Caco-2 (cell line): ENCODE results near the gene DAPK1. TPM values are rescaled to one million over a fixed set of nuclear protein-coding genes. Genes with fewer than 3 reads are reported as not detected.

ENCODE experiments used
- BruUV-seq: library from RNA; stranded (reverse); fragments of 400-500 nt; replicated peaks from 2 replicates; lab custom pipeline; 2021; lab: Mats Ljungman, UMichigan
- CTCF ChIA-PET: fragments of 300-600 bp; sonication (Branson Sonifier 250); formaldehyde crosslinking; loops from one replicate; lab custom pipeline; 2022; ENCODE audit warnings: antibody characterized with exemption; lab: Charles Lee
- POLR2A ChIA-PET: fragments of 300-600 bp; sonication (Branson Sonifier 250); formaldehyde crosslinking; loops from one replicate; lab custom pipeline; 2022; ENCODE audit warnings: antibody characterized with exemption; lab: Charles Lee
- DNase-seq, 2 experiments: peaks; one replicate each; pipeline versions ENCODE4 v3.0.0 to v3.0.0-alpha.2; 2020 to 2022
- H3K27me3 ChIP-seq: replicated peaks from 2 replicates; pipeline ENCODE4 v1.6.0; 2011; ENCODE audit warnings: low read length; ENCODE audit not compliant: control insufficient read depth, insufficient read depth
- H3K36me3 ChIP-seq: 2 replicates; pipeline ENCODE4 v1.5.1; 2011; ENCODE audit warnings: low read length; ENCODE audit not compliant: control insufficient read depth, insufficient read depth
- H3K4me1 ChIP-seq: fragments of 250-450 bp; sonication (Bioruptor Pico); 2 replicates; pipeline ENCODE4 v1.5.1; 2020; ENCODE audit warnings: mild to moderate bottlenecking
- H3K4me3 ChIP-seq: 2 replicates; pipeline ENCODE4 v1.5.1; 2011; ENCODE audit warnings: low read depth, mild to moderate bottlenecking, control low read depth, low read length
- H3K9me3 ChIP-seq: fragments of 250-450 bp; sonication (Bioruptor Pico); 2 replicates; pipeline ENCODE4 v1.5.1; 2020; ENCODE audit warnings: mild to moderate bottlenecking, moderate library complexity
- H3K27ac Mint-ChIP-seq: one replicate; pipeline ENCODE4 v1.8.0; 2022; ENCODE audit warnings: mixed read lengths; ENCODE audit not compliant: unreplicated experiment
- H3K27me3 Mint-ChIP-seq: one replicate; pipeline ENCODE4 v1.8.0; 2022; ENCODE audit warnings: mixed read lengths; ENCODE audit not compliant: insufficient read depth, unreplicated experiment
- H3K36me3 Mint-ChIP-seq: one replicate; pipeline ENCODE4 v1.8.0; 2022; ENCODE audit warnings: mild to moderate bottlenecking, mixed read lengths; ENCODE audit not compliant: insufficient read depth, unreplicated experiment
- H3K4me1 Mint-ChIP-seq: one replicate; pipeline ENCODE4 v1.8.0; 2022; ENCODE audit warnings: low read depth, mixed read lengths; ENCODE audit not compliant: unreplicated experiment
- H3K4me3 Mint-ChIP-seq: one replicate; pipeline ENCODE4 v1.8.0; 2022; ENCODE audit warnings: mild to moderate bottlenecking, moderate library complexity, mixed read lengths; ENCODE audit not compliant: unreplicated experiment
- H3K9me3 Mint-ChIP-seq: one replicate; pipeline ENCODE4 v1.8.0; 2022; ENCODE audit warnings: mixed read lengths; ENCODE audit not compliant: unreplicated experiment
- intact Hi-C: fragments of 100-400 bp; cut with micrococcal nuclease; formaldehyde crosslinking; loops from one replicate; pipeline ENCODE4 v1.10.0; 2022; ENCODE audit not compliant: unreplicated experiment
- total RNA-seq: library from RNA; stranded (reverse); gene quantifications from 2 replicates; pipeline ENCODE4 v1.2.3, GENCODE V29; 2022
- TF ChIP-seq, protein P1 (sequence below), 2 experiments: fragments of 200-600 bp in 1 of 2; IDR thresholded peaks; 1 replicate in 1 of 2; 2 replicates in 1 of 2; pipeline versions ENCODE4 v1.5.1 to v1.8.0; 2011 to 2022; ENCODE audit warnings: antibody characterized with exemption in 1 of 2, control low read depth in 1 of 2, inconsistent platforms in 1 of 2, low read depth in 1 of 2, low read length in 1 of 2, mild to moderate bottlenecking in 1 of 2, moderate library complexity in 1 of 2; ENCODE audit not compliant: insufficient read depth in 1 of 2, severe bottlenecking in 1 of 2, unreplicated experiment in 1 of 2

DAPK1 gene
- total RNA-seq, 1 experiment from 2014 or later: 79.2 TPM

GRCh38 chr9:87465816-87466215 is 31.9 kb upstream of the DAPK1 start:
- H3K36me3 ChIP-seq: no peaks in the 10 kb centered on the region
- H3K36me3 Mint-ChIP-seq: no peaks in the 10 kb centered on the region
- H3K27ac Mint-ChIP-seq: no peak overlapping the region
- H3K4me1 ChIP-seq: 0 out of 2 replicates have a peak, but pooled peaks cover 4% of the 10 kb centered on the region
- TF ChIP-seq, protein P1, sequence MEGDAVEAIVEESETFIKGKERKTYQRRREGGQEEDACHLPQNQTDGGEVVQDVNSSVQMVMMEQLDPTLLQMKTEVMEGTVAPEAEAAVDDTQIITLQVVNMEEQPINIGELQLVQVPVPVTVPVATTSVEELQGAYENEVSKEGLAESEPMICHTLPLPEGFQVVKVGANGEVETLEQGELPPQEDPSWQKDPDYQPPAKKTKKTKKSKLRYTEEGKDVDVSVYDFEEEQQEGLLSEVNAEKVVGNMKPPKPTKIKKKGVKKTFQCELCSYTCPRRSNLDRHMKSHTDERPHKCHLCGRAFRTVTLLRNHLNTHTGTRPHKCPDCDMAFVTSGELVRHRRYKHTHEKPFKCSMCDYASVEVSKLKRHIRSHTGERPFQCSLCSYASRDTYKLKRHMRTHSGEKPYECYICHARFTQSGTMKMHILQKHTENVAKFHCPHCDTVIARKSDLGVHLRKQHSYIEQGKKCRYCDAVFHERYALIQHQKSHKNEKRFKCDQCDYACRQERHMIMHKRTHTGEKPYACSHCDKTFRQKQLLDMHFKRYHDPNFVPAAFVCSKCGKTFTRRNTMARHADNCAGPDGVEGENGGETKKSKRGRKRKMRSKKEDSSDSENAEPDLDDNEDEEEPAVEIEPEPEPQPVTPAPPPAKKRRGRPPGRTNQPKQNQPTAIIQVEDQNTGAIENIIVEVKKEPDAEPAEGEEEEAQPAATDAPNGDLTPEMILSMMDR (IDR thresholded peaks at IDR 0.05; ENCODE audit: insufficient read depth in 1 of 2, low read depth in 1 of 2, low read length in 1 of 2, severe bottlenecking in 1 of 2, unreplicated experiment in 1 of 2): no peak
- ChIA-PET POLR2A (no interaction called here), CTCF (no interaction called here)
- intact Hi-C loops: no loop called here
- no peaks in the 10 kb centered on the region for H3K9me3 Mint-ChIP-seq
- H3K27me3 ChIP-seq: no peaks in the 10 kb centered on the region
- no peak for DNase-seq
- no peaks in the 10 kb centered on the region for H3K4me1 Mint-ChIP-seq
- no peaks in the 10 kb centered on the region for H3K27me3 Mint-ChIP-seq
- H3K4me3 ChIP-seq: no peak overlapping the region
- no TSS peak for BruUV-seq
- no peak overlapping the region for H3K4me3 Mint-ChIP-seq
- no peaks in the 10 kb centered on the region for H3K9me3 ChIP-seq

DNA sequence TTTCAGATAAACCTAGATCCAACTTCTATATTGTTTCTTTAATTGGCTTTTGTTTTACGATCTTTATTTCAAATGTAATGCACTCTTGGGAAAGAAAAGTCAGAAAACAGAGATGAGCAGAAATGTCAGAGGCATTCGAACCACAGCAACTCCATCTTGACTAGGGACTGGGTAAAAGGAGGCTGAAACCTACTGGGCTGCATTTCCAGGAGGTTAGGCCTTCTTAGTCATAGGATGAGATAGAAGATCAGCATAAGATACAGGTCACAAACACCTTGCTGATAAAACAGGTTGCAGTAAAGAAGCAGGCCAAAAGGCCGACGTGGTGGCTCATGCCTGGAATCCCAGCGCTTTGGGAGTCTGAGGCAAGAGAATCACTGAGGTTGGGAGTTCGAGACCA is 30.5 kb upstream of the DAPK1 start:
- Mint-ChIP-seq H3K27me3 (no peaks in the 10 kb centered on the region), H3K4me3 (no peak overlapping the region)
- CTCF ChIA-PET: no interaction called here

GRCh38 chr9:87469793-87470465 is 27.7 kb upstream of the DAPK1 start:
- Histone ChIP-seq H3K27me3 (no peaks in the 10 kb centered on the region), H3K9me3 (no peaks in the 10 kb centered on the region), H3K4me3 (no peak overlapping the region), H3K36me3 (no peaks in the 10 kb centered on the region), H3K4me1 (0 out of 2 replicates have a peak, but pooled peaks cover under 1% of the 10 kb centered on the region)
- CTCF ChIA-PET: no interaction called here
- no TSS peak for BruUV-seq
- Mint-ChIP-seq H3K27ac (no peak overlapping the region), H3K9me3 (no peaks in the 10 kb centered on the region), H3K27me3 (no peaks in the 10 kb centered on the region), H3K4me1 (no peaks in the 10 kb centered on the region), H3K36me3 (no peaks in the 10 kb centered on the region), H3K4me3 (no peak overlapping the region)
- no peak for DNase-seq
- TF ChIP-seq, protein P1 (IDR thresholded peaks at IDR 0.05; ENCODE audit: insufficient read depth in 1 of 2, low read depth in 1 of 2, low read length in 1 of 2, severe bottlenecking in 1 of 2, unreplicated experiment in 1 of 2): no peak
- intact Hi-C loops: no loop called here
- POLR2A ChIA-PET: no interaction called here

More for the DNA sequence above, 30.5 kb upstream of the DAPK1 start:
- Mint-ChIP-seq H3K36me3 (no peaks in the 10 kb centered on the region), H3K4me1 (no peaks in the 10 kb centered on the region), H3K9me3 (no peaks in the 10 kb centered on the region), H3K27ac (no peak overlapping the region)
- H3K36me3 ChIP-seq: no peaks in the 10 kb centered on the region
- DNase-seq: no peak
- TF ChIP-seq, protein P1 (IDR thresholded peaks at IDR 0.05; ENCODE audit: insufficient read depth in 1 of 2, low read depth in 1 of 2, low read length in 1 of 2, severe bottlenecking in 1 of 2, unreplicated experiment in 1 of 2): no peak
- 0 out of 2 replicates have a peak, but pooled peaks cover 4% of the 10 kb centered on the region for H3K4me1 ChIP-seq
- H3K27me3 ChIP-seq: no peaks in the 10 kb centered on the region
- POLR2A ChIA-PET: no interaction called here
- H3K9me3 ChIP-seq: no peaks in the 10 kb centered on the region
- BruUV-seq: no TSS peak
- H3K4me3 ChIP-seq: no peak overlapping the region
- intact Hi-C loops: no loop called here
